HepG2 (cell line): Measurements from ENCODE around the gene ZC3H7B. TPM values are rescaled to one million over a fixed set of nuclear protein-coding genes. Genes with fewer than 3 reads are reported as not detected.
A peak's percentile ranks its signal among the peaks of the same experiment; 100 is the strongest.

Experiments
- CC2D1A ChIP-seq: sonication (generic); formaldehyde crosslinking; IDR thresholded peaks from 2 replicates; pipeline ENCODE4 v1.8.1; 2023; ENCODE audit warnings: mild to moderate bottlenecking, missing genetic modification reagents
- CCAR2 ChIP-seq: fragments of 200-400 bp; formaldehyde crosslinking; optimal IDR thresholded peaks from 2 replicates; pipeline ENCODE3; 2018; ENCODE audit warnings: low read depth, mild to moderate bottlenecking, low read length, moderate library complexity
- FOXK2 ChIP-seq: fragments of 450-650 bp; IDR thresholded peaks from 2 replicates; pipeline ENCODE4 v1.6.1; 2016
- GTF2F1 ChIP-seq: fragments of 150-350 bp; IDR thresholded peaks from 2 replicates; pipeline ENCODE4 v1.6.1; 2014; ENCODE audit warnings: low read length
- HNRNPUL1 ChIP-seq: fragments of 200-400 bp; formaldehyde crosslinking; IDR thresholded peaks from 2 replicates; pipeline ENCODE4 v1.6.1; 2017; ENCODE audit warnings: low read depth, mild to moderate bottlenecking, low read length, moderate library complexity
- KDM5A ChIP-seq: fragments of 200-600 bp; sonication (generic); IDR thresholded peaks from 2 replicates; pipeline ENCODE4 v1.7.0; 2018; ENCODE audit warnings: antibody characterized with exemption, mild to moderate bottlenecking, low read length, borderline replicate concordance
- MAFK ChIP-seq, 2 experiments: IDR thresholded peaks in 1 of 2; conservative IDR thresholded peaks in 1 of 2; 2 replicates each; pipeline ENCODE4 v1.6.1; 2011; ENCODE audit warnings: improper control_type of control experiment in 2 of 2, low read length in 2 of 2
- NAIF1 ChIP-seq: sonication (generic); formaldehyde crosslinking; IDR thresholded peaks from 2 replicates; pipeline ENCODE4 v1.5.0; 2020; ENCODE audit warnings: mild to moderate bottlenecking, missing genetic modification reagents, borderline replicate concordance
- NR2F2 ChIP-seq: IDR thresholded peaks from 2 replicates; pipeline ENCODE4 v1.6.1; 2012; ENCODE audit warnings: low read depth, inconsistent platforms, borderline replicate concordance
- PCBP2 ChIP-seq: fragments of 200-400 bp; formaldehyde crosslinking; optimal IDR thresholded peaks from 2 replicates; pipeline ENCODE3; 2018; ENCODE audit warnings: low read length, low read depth; ENCODE audit not compliant: poor library complexity, severe bottlenecking
- PREB ChIP-seq: sonication (generic); formaldehyde crosslinking; IDR thresholded peaks from 2 replicates; pipeline ENCODE4 v1.4.0; 2020; ENCODE audit warnings: missing genetic modification reagents
- SNAPC4 ChIP-seq: sonication (generic); formaldehyde crosslinking; IDR thresholded peaks from 2 replicates; pipeline ENCODE4 v1.4.0; 2020; ENCODE audit warnings: mild to moderate bottlenecking, missing genetic modification reagents
- SRF ChIP-seq: IDR thresholded peaks from 2 replicates; pipeline ENCODE4 v1.6.1; 2011; ENCODE audit warnings: mild to moderate bottlenecking, low read depth, low read length, moderate library complexity
- SSRP1 ChIP-seq: IDR thresholded peaks from 2 replicates; pipeline ENCODE4 v1.6.1; 2016; ENCODE audit warnings: control low read depth
- TBX3 ChIP-seq: fragments of 450-650 bp; IDR thresholded peaks from 2 replicates; pipeline ENCODE4 v1.6.1; 2017; ENCODE audit warnings: antibody characterized with exemption, mild to moderate bottlenecking, inconsistent platforms, borderline replicate concordance
- ZBTB26 ChIP-seq: IDR thresholded peaks from 2 replicates; pipeline ENCODE4 v1.6.1; 2016; ENCODE audit warnings: missing compliant biosample characterization, missing genetic modification reagents, borderline replicate concordance
- ZBTB7A ChIP-seq: sonication (generic); formaldehyde crosslinking; IDR thresholded peaks from 2 replicates; pipeline ENCODE4 v1.8.0; 2022; ENCODE audit warnings: mild to moderate bottlenecking, missing genetic modification reagents
- ZGPAT ChIP-seq: IDR thresholded peaks from 2 replicates; pipeline ENCODE4 v1.6.1; 2016; ENCODE audit warnings: mild to moderate bottlenecking
- ZKSCAN8 ChIP-seq: IDR thresholded peaks from 2 replicates; pipeline ENCODE4 v1.6.1; 2016; ENCODE audit warnings: borderline replicate concordance, missing genetic modification reagents, missing compliant biosample characterization
- ZNF230 ChIP-seq: sonication (generic); formaldehyde crosslinking; IDR thresholded peaks from 2 replicates; pipeline ENCODE4 v1.4.0; 2020; ENCODE audit warnings: mild to moderate bottlenecking, missing genetic modification reagents
- ZNF251 ChIP-seq: sonication (generic); formaldehyde crosslinking; IDR thresholded peaks from 2 replicates; pipeline ENCODE4 v1.9.0; 2021; ENCODE audit warnings: mild to moderate bottlenecking, missing genetic modification reagents
- ZNF3 ChIP-seq: IDR thresholded peaks from 2 replicates; pipeline ENCODE4 v1.7.0; 2017; ENCODE audit warnings: inconsistent platforms
- ZNF329 ChIP-seq: sonication (generic); formaldehyde crosslinking; IDR thresholded peaks from 2 replicates; pipeline ENCODE4 v1.9.0; 2021; ENCODE audit warnings: low read depth, mild to moderate bottlenecking, missing genetic modification reagents
- polyA plus RNA-seq, 8 experiments: library from polyadenylated mRNA; depleted of rRNA in 3 of 8; stranded (reverse) in 7 of 8; unstranded in 1 of 8; fragments of >200 nt; fragmentation: Illumina TruSeq in 4 of 8; extraction: Trizol in 4 of 8; gene quantifications; 2 replicates each; pipeline versions ENCODE4 v1.2.1 to v1.2.3, GENCODE V29; 2011 to 2016; ENCODE audit warnings: low read depth in 4 of 8, missing spikeins in 1 of 8, mixed read lengths in 1 of 8; ENCODE audit not compliant: insufficient read depth in 1 of 8
- total RNA-seq, 5 experiments: library from RNA; depleted of rRNA; stranded (reverse); fragments of >200 nt; fragmentation: Illumina TruSeq; extraction: Trizol; gene quantifications; 2 replicates each; pipeline ENCODE4 v1.2.3, GENCODE V29; 2016; ENCODE audit warnings: low read depth in 1 of 5

ZC3H7B gene
- total and polyA plus RNA-seq, 2 of the 13 experiments (the other 11 are each of a cell fraction or from before 2014, with no cell fraction given): 26.4 to 37.2 TPM

GRCh38 chr22:41367039-41367679, 65.8 kb downstream of the ZC3H7B start (continued):
- peak; percentile 49; the same call in 1 of the 2 replicates for TF ChIP-seq ZGPAT (CRISPR knock-in tag)
- TF ChIP-seq PREB (CRISPR knock-in tag): no peak
- TF ChIP-seq SSRP1 (CRISPR knock-in tag): no peak; the same call in none of the 2 replicates
- TF ChIP-seq KDM5A: no peak
- TF ChIP-seq HNRNPUL1: no peak
- TF ChIP-seq MAFK (conservative IDR thresholded peaks at IDR 0.05 in 1 of 2, IDR thresholded peaks at IDR 0.05 in 1 of 2; ENCODE audit: low read length in 2 of 2): no peak
- TF ChIP-seq ZBTB7A: no peak
- no peak for TF ChIP-seq ZNF251
- no peak for TF ChIP-seq NAIF1
- no peak for TF ChIP-seq GTF2F1
- TF ChIP-seq ZNF230 (CRISPR knock-in tag): no peak
- no peak for TF ChIP-seq TBX3
- no peak for TF ChIP-seq ZNF3
- no peak for TF ChIP-seq PCBP2
- TF ChIP-seq CCAR2: no peak
- no peak for TF ChIP-seq SRF
- no peak; the same call in 1 of the 2 replicates for TF ChIP-seq ZKSCAN8 (CRISPR knock-in tag)
- TF ChIP-seq ZNF329: no peak
- TF ChIP-seq CC2D1A (CRISPR knock-in tag): no peak
- TF ChIP-seq NR2F2: no peak
- TF ChIP-seq SNAPC4 (CRISPR knock-in tag): no peak
- TF ChIP-seq ZBTB26 (CRISPR knock-in tag): no peak
- no peak for TF ChIP-seq FOXK2
